Neuron (in vitro differentiated cells): ENCODE data around the gene GATM.
A peak's percentile ranks its signal among the peaks of the same experiment; 100 is the strongest.

Experiments used
- H2AFZ ChIP-seq: one replicate; pipeline ENCODE4 v1.6.1; 2013; ENCODE audit warnings: low read depth, mild to moderate bottlenecking, inconsistent platforms, low read length, moderate library complexity
- H3K27me3 ChIP-seq: one replicate; pipeline ENCODE4 v1.6.1; 2013; ENCODE audit warnings: low read length; ENCODE audit not compliant: insufficient read depth
- H3K36me3 ChIP-seq: one replicate; pipeline ENCODE4 v1.6.1; 2013; ENCODE audit warnings: low read length; ENCODE audit not compliant: insufficient read depth
- H3K4me1 ChIP-seq: one replicate; pipeline ENCODE4 v1.6.1; 2013; ENCODE audit warnings: low read length; ENCODE audit not compliant: insufficient read depth
- H3K4me3 ChIP-seq: 2 replicates; pipeline ENCODE4 v1.5.1; 2013; ENCODE audit warnings: mild to moderate bottlenecking, low read length, moderate library complexity
- H3K9me3 ChIP-seq: one replicate; pipeline ENCODE4 v1.6.1; 2013; ENCODE audit warnings: low read length

Gene GATM

DNA sequence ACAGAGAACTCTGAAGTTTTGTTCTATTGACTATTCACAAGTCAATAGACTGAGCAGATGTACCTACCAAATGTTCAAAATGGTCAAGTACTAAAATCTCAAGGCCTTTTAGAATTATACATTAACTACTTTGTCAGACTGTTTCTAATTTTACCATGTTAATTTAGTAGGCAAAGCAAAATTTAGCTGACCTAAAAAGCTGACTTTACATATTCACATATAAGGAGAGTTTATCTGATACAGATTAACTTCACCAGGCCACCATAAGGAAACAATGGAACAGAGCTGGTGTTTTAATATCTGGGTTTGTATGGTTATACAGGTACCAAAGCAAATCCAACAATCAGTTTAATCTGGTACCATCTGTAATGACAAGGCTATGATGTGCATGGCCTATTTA, 15.9 kb downstream of the GATM start:
- H3K36me3 ChIP-seq, result peaks cover 15% of the 10 kb centered on the region
- H3K27me3 ChIP-seq, result no peaks in the 10 kb centered on the region
- H2AFZ ChIP-seq, result no peak overlapping the region
- H3K4me1 ChIP-seq, result no peaks in the 10 kb centered on the region
- no peaks in the 10 kb centered on the region for H3K9me3 ChIP-seq
- no peak overlapping the region for H3K4me3 ChIP-seq

- no peaks in the 10 kb centered on the region for H3K4me1 ChIP-seq
- no peak overlapping the region for H3K4me3 ChIP-seq
- H3K27me3 ChIP-seq, result no peaks in the 10 kb centered on the region
- no peaks in the 10 kb centered on the region for H3K9me3 ChIP-seq
- peaks cover 15% of the 10 kb centered on the region for H3K36me3 ChIP-seq
- no peak overlapping the region for H2AFZ ChIP-seq
Measured at GRCh38 chr15:45361878-45362277, 16.5 kb downstream of the GATM start.

DNA sequence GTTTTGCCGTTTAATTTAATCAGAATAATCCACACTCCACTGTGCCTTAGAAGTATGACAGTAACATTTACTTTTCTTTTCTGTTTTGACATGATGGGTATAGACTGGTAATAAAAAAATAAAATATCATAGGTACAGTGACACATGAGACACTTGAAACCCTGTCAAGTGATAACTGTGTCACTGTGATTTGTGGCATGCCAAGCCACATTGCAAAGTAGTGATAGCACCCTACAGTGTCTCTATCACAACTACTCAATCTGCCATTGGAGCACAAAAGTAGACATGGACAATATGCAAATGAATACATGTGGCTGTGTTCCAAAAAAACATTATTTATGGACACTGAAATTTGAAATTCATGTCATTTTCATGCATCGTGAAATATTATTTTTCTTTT, 22.5 kb downstream of the GATM start:
- Histone ChIP-seq H3K4me1 (no peaks in the 10 kb centered on the region), H3K9me3 (no peaks in the 10 kb centered on the region), H3K27me3 (no peaks in the 10 kb centered on the region), H2AFZ (no peak overlapping the region), H3K4me3 (no peak overlapping the region), H3K36me3 (peaks cover under 1% of the 10 kb centered on the region)

DNA sequence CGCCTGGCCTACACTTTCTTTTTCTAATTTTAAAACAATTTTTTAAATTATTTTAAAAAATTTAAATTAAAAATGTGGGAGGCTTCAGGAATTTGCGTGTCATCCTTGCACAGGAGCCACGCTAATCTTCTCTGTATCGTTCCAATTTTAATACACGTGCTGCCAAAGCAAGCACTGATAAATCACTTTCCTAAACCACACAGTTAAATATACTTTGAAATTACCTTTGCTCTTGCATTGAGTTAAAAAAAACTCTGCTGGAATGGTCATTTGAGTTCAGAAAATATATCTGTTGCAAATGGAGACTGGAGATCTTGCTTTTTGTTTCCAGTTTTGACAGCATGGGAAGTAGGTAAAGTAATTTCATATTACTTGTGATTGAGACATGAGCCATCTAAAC, 23.6 kb downstream of the GATM start:
- H3K36me3 ChIP-seq, result no peaks in the 10 kb centered on the region
- H3K4me1 ChIP-seq, result peaks cover 5% of the 10 kb centered on the region
- no peaks in the 10 kb centered on the region for H3K27me3 ChIP-seq
- H2AFZ ChIP-seq, result no peak overlapping the region
- H3K4me3 ChIP-seq, result no peak overlapping the region
- H3K9me3 ChIP-seq, result no peaks in the 10 kb centered on the region

DNA sequence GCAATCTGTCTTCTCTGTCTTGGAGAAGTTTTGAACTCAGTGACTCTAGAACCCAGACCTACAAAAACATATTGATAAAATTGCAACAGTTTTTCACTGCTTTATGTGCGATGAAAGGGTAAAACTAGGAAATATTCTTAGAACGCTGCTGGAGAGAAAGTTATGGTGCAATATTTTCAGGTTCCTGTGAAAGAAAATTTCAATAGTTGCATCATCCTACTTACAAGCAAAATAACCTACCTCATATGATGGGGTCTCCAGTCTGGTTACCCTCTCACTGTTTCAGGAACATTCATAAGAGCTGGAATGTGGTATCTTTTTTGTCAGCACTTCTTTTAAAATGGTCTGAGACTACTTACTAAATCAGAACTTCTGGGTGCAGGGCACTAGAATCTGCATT, 27.1 kb downstream of the GATM start:
- peaks cover 16% of the 10 kb centered on the region for H3K4me1 ChIP-seq
- H2AFZ ChIP-seq, result no peak overlapping the region
- no peaks in the 10 kb centered on the region for H3K27me3 ChIP-seq
- no peak overlapping the region for H3K4me3 ChIP-seq
- no peaks in the 10 kb centered on the region for H3K9me3 ChIP-seq
- H3K36me3 ChIP-seq, result no peaks in the 10 kb centered on the region

- Histone ChIP-seq H3K4me3 (no peak overlapping the region), H3K9me3 (no peaks in the 10 kb centered on the region), H3K27me3 (no peaks in the 10 kb centered on the region), H2AFZ (peak overlapping the region; percentile 26), H3K4me1 (peaks cover 21% of the 10 kb centered on the region), H3K36me3 (no peaks in the 10 kb centered on the region)
Measured at GRCh38 chr15:45349623-45350022, 28.7 kb downstream of the GATM start.

GRCh38 chr15:45347989-45348388, 30.4 kb downstream of the GATM start:
- H3K4me1 ChIP-seq, result peaks cover 21% of the 10 kb centered on the region
- no peak overlapping the region for H3K4me3 ChIP-seq
- H2AFZ ChIP-seq, result no peak overlapping the region
- no peaks in the 10 kb centered on the region for H3K36me3 ChIP-seq
- H3K27me3 ChIP-seq, result no peaks in the 10 kb centered on the region
- no peaks in the 10 kb centered on the region for H3K9me3 ChIP-seq

DNA sequence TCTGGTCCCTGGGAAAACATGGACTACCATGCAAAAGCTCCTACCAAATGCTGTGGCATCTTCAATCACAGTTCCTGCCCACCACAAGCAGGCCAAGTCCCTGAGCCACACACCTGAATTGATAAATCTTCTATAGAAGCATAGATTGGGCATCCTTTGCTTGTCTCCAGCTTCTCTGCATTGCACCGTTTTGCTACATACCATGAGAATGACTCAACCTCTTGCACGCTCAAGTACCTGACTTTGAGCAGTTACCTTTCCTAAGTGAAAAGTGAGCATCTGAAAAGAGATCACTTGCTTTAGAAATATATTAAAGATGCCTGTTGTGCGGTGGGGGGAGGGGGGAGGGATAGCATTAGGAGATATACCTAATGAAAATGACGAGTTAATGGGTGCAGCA, 31.3 kb downstream of the GATM start:
- Histone ChIP-seq H3K4me1 (peaks cover 21% of the 10 kb centered on the region), H3K9me3 (no peaks in the 10 kb centered on the region), H3K4me3 (no peak overlapping the region), H3K27me3 (no peaks in the 10 kb centered on the region), H3K36me3 (no peaks in the 10 kb centered on the region), H2AFZ (no peak overlapping the region)

GRCh38 chr15:45346381-45346780, 32.0 kb downstream of the GATM start:
- Histone ChIP-seq H3K9me3 (no peaks in the 10 kb centered on the region), H3K4me3 (no peak overlapping the region), H3K27me3 (no peaks in the 10 kb centered on the region), H3K36me3 (no peaks in the 10 kb centered on the region), H3K4me1 (peaks cover 21% of the 10 kb centered on the region), H2AFZ (peak overlapping the region; percentile 1)

- Histone ChIP-seq H2AFZ (no peak overlapping the region), H3K4me1 (peaks cover 15% of the 10 kb centered on the region), H3K4me3 (no peak overlapping the region), H3K27me3 (no peaks in the 10 kb centered on the region), H3K9me3 (no peaks in the 10 kb centered on the region), H3K36me3 (no peaks in the 10 kb centered on the region)
Measured at GRCh38 chr15:45343258-45343860, 35.0 kb downstream of the GATM start.

DNA sequence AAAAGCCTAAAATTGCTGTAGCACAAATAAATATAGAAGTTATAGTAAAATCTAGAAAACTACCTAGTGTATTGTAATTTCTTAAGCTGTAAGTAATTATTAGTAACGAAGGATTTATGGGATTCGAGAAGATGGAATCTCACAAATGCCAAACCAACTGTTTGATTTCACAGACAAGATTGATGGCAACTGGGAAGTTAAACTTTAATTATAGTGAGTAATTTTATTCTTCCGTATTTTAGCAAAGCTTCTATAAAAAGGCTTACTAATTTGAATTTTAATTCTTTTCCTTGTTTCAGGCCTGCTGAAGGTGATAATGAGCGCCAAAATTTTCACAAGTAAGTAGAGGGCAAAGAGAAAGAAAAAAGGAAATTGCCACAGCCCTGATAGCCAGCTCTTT, 36.6 kb downstream of the GATM start:
- Histone ChIP-seq H3K27me3 (no peaks in the 10 kb centered on the region), H3K36me3 (no peaks in the 10 kb centered on the region), H2AFZ (peak overlapping the region; percentile 69), H3K4me1 (peaks cover 11% of the 10 kb centered on the region), H3K4me3 (no peak overlapping the region), H3K9me3 (no peaks in the 10 kb centered on the region)

- Histone ChIP-seq H3K4me1 (no peaks in the 10 kb centered on the region), H3K27me3 (no peaks in the 10 kb centered on the region), H2AFZ (no peak overlapping the region)
Measured at GRCh38 chr15:45340429-45340828, 37.9 kb downstream of the GATM start.

DNA sequence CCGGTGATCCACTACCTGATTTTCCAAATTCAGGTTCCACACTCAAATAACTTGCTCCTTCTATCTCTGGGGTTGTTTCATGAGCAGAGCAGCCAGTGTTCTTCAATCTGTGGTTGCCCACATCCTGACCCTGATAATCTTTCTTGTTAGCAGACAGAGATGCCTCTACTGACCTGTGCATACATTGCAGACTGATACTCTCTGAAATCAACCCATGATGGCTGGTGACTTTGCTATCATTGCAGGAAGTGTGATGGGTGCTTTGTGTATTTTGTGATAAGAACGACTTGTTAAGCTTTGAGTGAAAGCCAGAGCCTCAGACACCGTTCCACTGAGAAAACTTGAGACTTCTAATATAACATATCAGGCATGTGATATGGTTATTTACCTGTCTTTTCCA, 39.9 kb downstream of the GATM start:
- no peak overlapping the region for H3K4me3 ChIP-seq
- no peaks in the 10 kb centered on the region for H3K36me3 ChIP-seq
- no peak overlapping the region for H2AFZ ChIP-seq
- no peaks in the 10 kb centered on the region for H3K27me3 ChIP-seq
- H3K4me1 ChIP-seq, result no peaks in the 10 kb centered on the region
- H3K9me3 ChIP-seq, result no peaks in the 10 kb centered on the region

More at GRCh38 chr15:45340429-45340828, 37.9 kb downstream of the GATM start:
- H3K36me3 ChIP-seq, result no peaks in the 10 kb centered on the region
- no peaks in the 10 kb centered on the region for H3K9me3 ChIP-seq
- H3K4me3 ChIP-seq, result no peak overlapping the region

- Histone ChIP-seq H3K27me3 (no peaks in the 10 kb centered on the region), H2AFZ (no peak overlapping the region), H3K36me3 (no peaks in the 10 kb centered on the region), H3K4me3 (no peak overlapping the region), H3K4me1 (no peaks in the 10 kb centered on the region), H3K9me3 (peaks cover 2% of the 10 kb centered on the region)
Measured at GRCh38 chr15:45337224-45337623, 41.1 kb downstream of the GATM start.
